ENCODE results near the gene SORL1-AS1.

Gene SORL1-AS1

DNA sequence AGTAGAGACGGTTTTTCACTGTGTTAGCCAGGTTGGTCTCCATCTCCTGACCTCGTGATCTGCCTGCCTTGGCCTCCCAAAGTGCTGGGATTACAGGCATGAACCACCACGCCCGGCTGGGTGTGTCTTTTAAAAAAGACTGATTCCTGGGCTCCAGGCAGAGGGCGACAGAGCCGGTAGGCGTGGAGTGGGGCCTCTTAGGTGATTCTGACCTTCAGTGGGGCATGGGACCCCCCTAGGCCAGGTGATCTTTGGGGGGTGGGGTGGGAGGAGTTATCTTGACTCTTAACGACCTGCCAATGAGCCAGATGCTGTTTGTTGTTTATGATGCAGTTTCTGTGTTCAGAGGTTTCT, 12.9 kb upstream of the SORL1-AS1 start:
- no peaks in the 10 kb centered on the region for H3K9me3 ChIP-seq (ENCODE audit: insufficient read depth, low read depth)
- POLR2A ChIA-PET (ENCODE audit: unreplicated experiment): no interaction called here
- peak overlapping the region; percentile 68 for H3K4me2 ChIP-seq
- no peaks in the 10 kb centered on the region for H3K27me3 ChIP-seq (ENCODE audit: insufficient read depth, low read depth)
- intact Hi-C loops (cut with micrococcal nuclease; ENCODE audit: unreplicated experiment): loop anchor here (1.0 to 10.0 kb wide), 3 partner anchors 11 to 921 kb away; no protein-coding TSS in a partner anchor
- no TSS peak for BruUV-seq (replicated peaks)
- DNase-seq: no peak
- peaks cover 61% of the 10 kb centered on the region for H3F3A ChIP-seq (ENCODE audit: insufficient read depth, low read depth)
- peak overlapping the region; percentile 16; the same call in 1 of the 2 replicates for H3K4me3 ChIP-seq
- no peaks in the 10 kb centered on the region for H3K79me2 ChIP-seq (ENCODE audit: low read depth)
- H2AFZ ChIP-seq: 0 out of 2 replicates have a peak overlapping the region, but pooled peaks have one; percentile 46
- no peaks in the 10 kb centered on the region for H4K20me1 ChIP-seq (ENCODE audit: insufficient read depth)
- CTCF ChIA-PET: interaction anchor here (0.7 kb wide), 1 partner anchor 215 kb away, joined by 5 read pairs; no protein-coding TSS in a partner anchor
- H3K9me2 ChIP-seq (ENCODE audit: insufficient read depth): no peaks in the 10 kb centered on the region
- H3K36me3 ChIP-seq (ENCODE audit: low read depth): no peaks in the 10 kb centered on the region
- TF ChIP-seq EZH2 (IDR thresholded peaks at IDR 0.05; ENCODE audit: low read depth): no peak
- TF ChIP-seq CTCF (conservative IDR thresholded peaks at IDR 0.05): no peak
- peaks cover 80% of the 10 kb centered on the region for H3K4me1 ChIP-seq (replicated peaks; ENCODE audit: insufficient read depth)
- peak overlapping the region; percentile 95 for H3K27ac ChIP-seq

DNA sequence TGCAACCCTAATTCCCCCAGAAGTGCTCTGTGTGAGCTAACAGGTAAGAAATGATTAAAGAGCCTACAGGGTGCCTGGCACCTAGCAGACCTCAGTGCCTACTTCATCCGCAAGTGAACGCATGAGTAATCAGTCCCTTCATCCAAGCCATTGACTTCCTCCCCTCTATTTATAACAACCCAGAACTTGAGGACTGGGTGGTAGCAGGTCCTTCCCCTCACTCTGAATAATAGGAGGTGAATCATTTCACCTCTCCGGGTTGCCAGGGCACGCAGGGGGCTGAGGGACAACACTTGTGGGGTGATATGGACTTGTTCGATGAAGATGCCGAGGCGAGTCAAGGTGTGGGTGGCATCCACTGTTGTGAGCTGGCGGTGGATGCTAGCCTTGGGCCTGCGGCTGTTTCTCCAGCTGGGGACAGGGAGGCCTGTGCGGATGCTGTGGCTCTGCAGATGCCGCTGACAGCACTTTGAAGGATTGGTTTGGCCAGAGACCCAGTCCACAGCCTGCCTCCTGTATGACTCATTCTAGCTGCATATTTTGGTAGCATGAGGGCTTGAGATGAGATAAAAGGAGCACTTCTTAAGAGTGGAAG, 11.7 kb upstream of the SORL1-AS1 start:
- H4K20me1 ChIP-seq (ENCODE audit: insufficient read depth): no peaks in the 10 kb centered on the region
- intact Hi-C loops (cut with micrococcal nuclease; ENCODE audit: unreplicated experiment): loop anchor here (10.0 kb wide), 2 partner anchors 70 to 920 kb away; no protein-coding TSS in a partner anchor
- CTCF ChIA-PET: interaction anchor here (0.6 kb wide), 1 partner anchor 100 kb away, joined by 8 read pairs; no protein-coding TSS in a partner anchor
- H3K36me3 ChIP-seq (ENCODE audit: low read depth): no peaks in the 10 kb centered on the region
- peak overlapping the region; percentile 68 for H3K4me2 ChIP-seq
- H3K4me3 ChIP-seq: peak overlapping the region; percentile 9; the same call in 1 of the 2 replicates
- H3K9me3 ChIP-seq (ENCODE audit: insufficient read depth, low read depth): no peaks in the 10 kb centered on the region
- H3K4me1 ChIP-seq (replicated peaks; ENCODE audit: insufficient read depth): peaks cover 93% of the 10 kb centered on the region
- TF ChIP-seq EZH2 (IDR thresholded peaks at IDR 0.05; ENCODE audit: low read depth) (no peak), CTCF (conservative IDR thresholded peaks at IDR 0.05) (no peak)
- peak; percentile 72 to 96 for DNase-seq
- H3K27me3 ChIP-seq (ENCODE audit: insufficient read depth, low read depth): no peaks in the 10 kb centered on the region
- peaks cover 67% of the 10 kb centered on the region for H3F3A ChIP-seq (ENCODE audit: insufficient read depth, low read depth)
- no peaks in the 10 kb centered on the region for H3K79me2 ChIP-seq (ENCODE audit: low read depth)
- BruUV-seq (replicated peaks): no TSS peak
- POLR2A ChIA-PET (ENCODE audit: unreplicated experiment): no interaction called here
- no peaks in the 10 kb centered on the region for H3K9me2 ChIP-seq (ENCODE audit: insufficient read depth)
- peak overlapping the region; percentile 95 for H3K27ac ChIP-seq
- no peak overlapping the region for H2AFZ ChIP-seq

DNA sequence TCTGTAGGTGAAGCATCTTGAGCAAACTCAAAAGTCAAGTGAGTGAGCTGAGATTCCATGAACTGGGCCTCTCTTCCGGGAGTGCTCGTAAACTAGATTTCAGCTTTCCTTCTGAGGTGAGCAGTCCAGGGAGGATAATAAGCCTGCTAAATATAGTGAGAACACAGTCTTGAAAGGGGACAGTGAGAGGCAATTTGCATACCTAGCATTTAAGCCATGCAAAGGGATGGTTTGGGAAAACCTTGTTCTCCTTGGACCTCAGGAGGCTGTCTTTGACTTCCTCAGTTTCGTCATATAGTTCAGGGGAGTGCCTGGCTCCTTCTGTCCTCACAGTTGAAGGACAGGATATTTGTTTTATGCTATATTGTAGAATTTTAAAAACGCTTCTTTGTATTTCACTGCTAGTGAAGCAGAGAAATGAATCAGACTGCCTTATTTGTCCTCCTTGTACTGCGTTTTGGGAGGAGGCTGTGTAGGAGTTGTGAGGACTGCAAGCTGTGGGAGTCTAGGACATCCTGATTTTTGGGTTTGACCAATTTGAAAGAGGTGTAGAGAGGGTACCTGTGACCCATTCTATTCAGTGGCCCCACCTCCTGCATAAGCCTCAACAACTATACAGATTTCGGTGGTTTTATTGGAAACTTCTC, 11.0 kb upstream of the SORL1-AS1 start:
- DNase-seq: no peak
- TF ChIP-seq EZH2 (IDR thresholded peaks at IDR 0.05; ENCODE audit: low read depth) (no peak), CTCF (conservative IDR thresholded peaks at IDR 0.05) (no peak)
- intact Hi-C loops (cut with micrococcal nuclease; ENCODE audit: unreplicated experiment): loop anchor here (10.0 kb wide), 2 partner anchors 71 to 919 kb away; no protein-coding TSS in a partner anchor
- BruUV-seq (replicated peaks): no TSS peak
- Histone ChIP-seq H3K4me1 (replicated peaks; ENCODE audit: insufficient read depth) (peaks cover 90% of the 10 kb centered on the region), H3K79me2 (ENCODE audit: low read depth) (no peaks in the 10 kb centered on the region), H3K27me3 (ENCODE audit: insufficient read depth, low read depth) (no peaks in the 10 kb centered on the region), H3K4me3 (peak overlapping the region; percentile 9; the same call in 1 of the 2 replicates), H3K4me2 (peak overlapping the region; percentile 68), H4K20me1 (ENCODE audit: insufficient read depth) (no peaks in the 10 kb centered on the region), H3F3A (ENCODE audit: insufficient read depth, low read depth) (peaks cover 67% of the 10 kb centered on the region), H2AFZ (no peak overlapping the region), H3K9me2 (ENCODE audit: insufficient read depth) (no peaks in the 10 kb centered on the region), H3K27ac (peak overlapping the region; percentile 95), H3K9me3 (ENCODE audit: insufficient read depth, low read depth) (no peaks in the 10 kb centered on the region), H3K36me3 (ENCODE audit: low read depth) (no peaks in the 10 kb centered on the region)
- ChIA-PET CTCF (interaction anchor here (0.7 kb wide), 1 partner anchor 23 kb away, joined by 6 read pairs; no protein-coding TSS in a partner anchor), POLR2A (ENCODE audit: unreplicated experiment) (no interaction called here)
